ENCODE results near the gene LONRF3. TPM values are rescaled to one million over a fixed set of nuclear protein-coding genes. Genes with fewer than 3 reads are reported as not detected.

Gene LONRF3
- total RNA-seq, 2 donors from 2014 or later: 15.3 to 18.8 TPM

DNA sequence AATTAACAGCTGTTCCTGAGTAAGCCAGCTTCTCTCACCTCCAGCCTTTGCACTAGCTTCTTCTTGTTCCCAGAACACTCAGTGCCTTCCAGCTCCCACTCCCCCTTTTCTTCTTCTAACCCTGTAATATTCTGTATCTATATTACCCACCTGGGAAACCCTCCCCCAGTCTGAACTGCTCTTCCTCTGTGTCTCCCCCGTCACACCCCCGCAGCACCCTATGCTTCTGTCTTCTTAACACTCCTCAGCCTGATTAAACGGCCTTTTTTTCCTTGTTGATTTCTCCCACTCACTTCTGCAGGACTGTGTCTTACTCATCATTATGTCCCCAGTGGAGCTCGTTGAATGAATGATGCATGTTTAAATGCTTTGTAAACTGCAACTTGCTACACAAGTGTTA lies 9.0 kb upstream of the LONRF3 start:
- intact Hi-C loops (cut with DNase I): no loop called here
- ATAC-seq (no peak), DNase-seq (no peak)
- Histone ChIP-seq H3K4me1 (no peaks in the 10 kb centered on the region), H3K36me3 (replicated peaks in 1 of 2; ENCODE audit: insufficient read depth in 1 of 2, low read depth in 2 of 2) (no peaks in the 10 kb centered on the region), H3K27ac (no peak overlapping the region), H3K27me3 (no peaks in the 10 kb centered on the region), H3K4me3 (no peak overlapping the region), H3K9me3 (no peaks in the 10 kb centered on the region)
- WGBS, 2 donors: 54 to 90% methylated on average over 2 to 4 of the region's 4 CpGs
- TF ChIP-seq, protein P1, sequence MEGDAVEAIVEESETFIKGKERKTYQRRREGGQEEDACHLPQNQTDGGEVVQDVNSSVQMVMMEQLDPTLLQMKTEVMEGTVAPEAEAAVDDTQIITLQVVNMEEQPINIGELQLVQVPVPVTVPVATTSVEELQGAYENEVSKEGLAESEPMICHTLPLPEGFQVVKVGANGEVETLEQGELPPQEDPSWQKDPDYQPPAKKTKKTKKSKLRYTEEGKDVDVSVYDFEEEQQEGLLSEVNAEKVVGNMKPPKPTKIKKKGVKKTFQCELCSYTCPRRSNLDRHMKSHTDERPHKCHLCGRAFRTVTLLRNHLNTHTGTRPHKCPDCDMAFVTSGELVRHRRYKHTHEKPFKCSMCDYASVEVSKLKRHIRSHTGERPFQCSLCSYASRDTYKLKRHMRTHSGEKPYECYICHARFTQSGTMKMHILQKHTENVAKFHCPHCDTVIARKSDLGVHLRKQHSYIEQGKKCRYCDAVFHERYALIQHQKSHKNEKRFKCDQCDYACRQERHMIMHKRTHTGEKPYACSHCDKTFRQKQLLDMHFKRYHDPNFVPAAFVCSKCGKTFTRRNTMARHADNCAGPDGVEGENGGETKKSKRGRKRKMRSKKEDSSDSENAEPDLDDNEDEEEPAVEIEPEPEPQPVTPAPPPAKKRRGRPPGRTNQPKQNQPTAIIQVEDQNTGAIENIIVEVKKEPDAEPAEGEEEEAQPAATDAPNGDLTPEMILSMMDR (IDR thresholded peaks at IDR 0.05): no peak

DNA sequence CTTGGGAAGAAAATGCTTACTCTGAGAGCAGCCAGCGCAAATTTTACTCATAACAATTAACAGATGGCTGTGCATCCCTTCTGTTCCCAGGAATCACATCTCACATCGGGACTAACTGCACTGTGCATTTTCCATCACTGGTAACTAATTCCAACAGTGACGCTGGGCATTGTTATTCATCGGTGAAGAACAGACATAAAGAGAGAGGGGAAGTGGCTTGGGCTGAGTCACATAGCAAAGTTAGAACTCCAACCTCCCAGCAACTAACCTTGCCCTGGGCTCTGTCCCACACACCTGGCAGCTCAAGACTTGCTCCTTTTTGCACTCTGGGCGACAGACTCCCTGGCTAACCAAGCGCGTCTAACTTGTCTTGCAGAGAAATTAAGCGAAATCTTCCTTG lies 6.4 kb upstream of the LONRF3 start:
- no peaks in the 10 kb centered on the region for H3K36me3 ChIP-seq (replicated peaks in 1 of 2; ENCODE audit: insufficient read depth in 1 of 2, low read depth in 2 of 2)
- peaks cover 9% of the 10 kb centered on the region for H3K4me1 ChIP-seq
- intact Hi-C loops (cut with DNase I): no loop called here
- 74 to 100% methylated on average over 2 to 8 of the region's 8 CpGs for WGBS, 2 donors
- DNase-seq: no peak
- no peak for ATAC-seq
- H3K27me3 ChIP-seq: no peaks in the 10 kb centered on the region
- H3K4me3 ChIP-seq: no peak overlapping the region
- H3K27ac ChIP-seq: no peak overlapping the region
- no peak for TF ChIP-seq POLR2A (IDR thresholded peaks at IDR 0.05)
- TF ChIP-seq, protein P1 (IDR thresholded peaks at IDR 0.05): no peak
- H3K9me3 ChIP-seq: no peaks in the 10 kb centered on the region

DNA sequence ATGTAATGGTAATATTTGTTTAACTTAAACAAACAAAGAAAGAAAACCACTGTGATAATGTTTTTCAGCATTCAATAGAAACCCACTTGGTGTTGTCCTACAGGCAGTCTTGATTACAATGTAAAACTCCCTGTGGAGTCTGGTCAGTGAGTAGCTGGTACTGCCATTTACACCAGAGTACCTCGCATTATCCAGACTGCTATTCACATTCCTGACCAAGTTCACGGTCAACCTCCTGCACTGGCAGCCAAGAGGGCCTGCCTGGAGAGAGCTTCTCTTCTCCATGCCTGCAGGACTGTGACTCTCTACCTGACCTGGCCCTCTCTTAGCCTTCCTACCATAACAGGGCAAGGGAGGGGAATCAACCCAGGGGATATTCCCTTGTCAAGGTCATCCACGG lies 2.9 kb upstream of the LONRF3 start:
- Histone ChIP-seq H3K27me3 (no peaks in the 10 kb centered on the region), H3K36me3 (replicated peaks in 1 of 2; ENCODE audit: insufficient read depth in 1 of 2, low read depth in 2 of 2) (no peaks in the 10 kb centered on the region), H3K4me3 (no peak overlapping the region), H3K4me1 (peaks cover 30% of the 10 kb centered on the region), H3K9me3 (no peaks in the 10 kb centered on the region), H3K27ac (no peak overlapping the region)
- no peak for DNase-seq
- intact Hi-C loops (cut with DNase I): no loop called here
- ATAC-seq: no peak
- no peak for TF ChIP-seq POLR2A (IDR thresholded peaks at IDR 0.05)
- TF ChIP-seq, protein P1 (IDR thresholded peaks at IDR 0.05): no peak
- 40 to 61% methylated on average over 1 to 3 of the region's 3 CpGs for WGBS, 2 donors

DNA sequence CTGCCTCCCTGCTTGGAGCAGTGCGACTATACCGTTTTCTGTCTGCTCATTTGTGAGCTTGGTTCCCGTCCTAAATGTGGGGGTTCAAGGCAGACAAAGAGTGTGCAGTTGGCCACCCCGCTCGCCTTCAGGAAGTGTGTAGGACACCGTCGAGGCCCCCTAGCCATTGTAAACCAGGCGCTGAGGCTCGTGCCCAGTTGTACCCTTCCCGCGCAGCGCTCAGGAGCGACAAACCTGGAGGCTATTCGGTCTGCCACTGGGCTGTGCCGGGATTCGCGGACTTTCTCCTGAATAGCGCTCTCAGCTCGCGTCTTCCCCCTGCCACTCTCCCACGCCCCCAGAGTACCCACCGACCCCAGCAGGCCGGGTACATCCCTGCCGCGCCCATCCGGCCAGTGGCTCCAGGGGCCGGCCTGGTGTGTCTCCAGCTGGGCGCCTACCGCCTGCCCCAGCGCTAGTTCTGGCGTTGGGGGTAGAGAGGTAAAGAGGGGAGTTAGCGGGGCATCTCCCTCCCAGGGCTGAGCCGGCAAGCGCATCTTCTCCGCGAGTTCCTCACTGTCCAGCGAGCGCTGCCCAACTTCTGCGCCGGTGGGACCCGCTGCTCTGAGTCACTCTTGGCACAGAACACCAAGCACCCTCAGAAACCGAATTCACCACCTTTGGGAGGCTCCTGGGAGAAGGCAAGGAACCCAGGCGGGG lies 880 bp upstream of the LONRF3 start:
- ATAC-seq (no peak), DNase-seq (peak; percentile 13 to 35 (median 25))
- no peaks in the 10 kb centered on the region for H3K36me3 ChIP-seq (replicated peaks in 1 of 2; ENCODE audit: insufficient read depth in 1 of 2, low read depth in 2 of 2)
- TF ChIP-seq, protein P1 (IDR thresholded peaks at IDR 0.05): no peak
- no peak for TF ChIP-seq POLR2A (IDR thresholded peaks at IDR 0.05)
- no peak overlapping the region for H3K27ac ChIP-seq
- intact Hi-C loops (cut with DNase I): no loop called here
- H3K4me3 ChIP-seq: no peak overlapping the region
- 12% methylated on average over 23 of the region's 43 CpGs; no CpG with 5 or more reads in 1 of the 2 donors for WGBS, 2 donors
- no peaks in the 10 kb centered on the region for H3K27me3 ChIP-seq
- H3K4me1 ChIP-seq: peaks cover 37% of the 10 kb centered on the region
- H3K9me3 ChIP-seq: no peaks in the 10 kb centered on the region

Measured in body of pancreas (tissue), 4 donors.